Neural progenitor cell (in vitro differentiated cells): ENCODE measurements around the gene CDH13.

ENCODE experiments used
- EZH2 ChIP-seq: fragments of 200-600 bp; sonication (generic); IDR thresholded peaks from 2 replicates; pipeline ENCODE4 v1.6.1; 2017; ENCODE audit warnings: antibody characterized with exemption, mild to moderate bottlenecking, moderate library complexity
- EZH2phosphoT487 ChIP-seq: fragments of 200-600 bp; sonication (generic); IDR thresholded peaks from 2 replicates; pipeline ENCODE4 v1.6.1; 2017; ENCODE audit warnings: antibody characterized with exemption
- TF ChIP-seq, protein P1 (sequence below): fragments of 200-600 bp; sonication (generic); IDR thresholded peaks from 2 replicates; pipeline ENCODE4 v1.5.1; 2017; ENCODE audit warnings: antibody characterized with exemption, mild to moderate bottlenecking

DNA sequence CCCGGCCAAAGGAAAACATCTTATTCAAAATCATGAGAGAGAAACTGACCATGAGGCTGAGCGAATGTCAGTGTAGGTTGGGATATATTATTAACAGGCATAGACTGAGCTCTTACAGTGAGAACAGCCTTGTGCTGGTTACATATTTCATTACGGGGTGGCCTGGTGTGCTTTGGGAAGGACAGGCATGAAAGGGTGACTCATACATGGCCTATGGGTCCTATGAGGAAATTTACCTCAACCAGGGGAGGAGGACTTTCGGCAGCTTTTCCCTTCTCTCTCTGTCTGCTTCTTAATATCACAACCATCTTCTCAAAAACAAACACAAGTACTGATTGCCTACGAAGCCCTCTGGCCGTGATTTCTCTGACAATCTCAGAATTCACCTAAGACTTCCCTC, 579.1 kb downstream of the CDH13 start:
- TF ChIP-seq, protein P1, sequence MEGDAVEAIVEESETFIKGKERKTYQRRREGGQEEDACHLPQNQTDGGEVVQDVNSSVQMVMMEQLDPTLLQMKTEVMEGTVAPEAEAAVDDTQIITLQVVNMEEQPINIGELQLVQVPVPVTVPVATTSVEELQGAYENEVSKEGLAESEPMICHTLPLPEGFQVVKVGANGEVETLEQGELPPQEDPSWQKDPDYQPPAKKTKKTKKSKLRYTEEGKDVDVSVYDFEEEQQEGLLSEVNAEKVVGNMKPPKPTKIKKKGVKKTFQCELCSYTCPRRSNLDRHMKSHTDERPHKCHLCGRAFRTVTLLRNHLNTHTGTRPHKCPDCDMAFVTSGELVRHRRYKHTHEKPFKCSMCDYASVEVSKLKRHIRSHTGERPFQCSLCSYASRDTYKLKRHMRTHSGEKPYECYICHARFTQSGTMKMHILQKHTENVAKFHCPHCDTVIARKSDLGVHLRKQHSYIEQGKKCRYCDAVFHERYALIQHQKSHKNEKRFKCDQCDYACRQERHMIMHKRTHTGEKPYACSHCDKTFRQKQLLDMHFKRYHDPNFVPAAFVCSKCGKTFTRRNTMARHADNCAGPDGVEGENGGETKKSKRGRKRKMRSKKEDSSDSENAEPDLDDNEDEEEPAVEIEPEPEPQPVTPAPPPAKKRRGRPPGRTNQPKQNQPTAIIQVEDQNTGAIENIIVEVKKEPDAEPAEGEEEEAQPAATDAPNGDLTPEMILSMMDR = no peak
- TF ChIP-seq EZH2 = no peak
- no peak for TF ChIP-seq EZH2phosphoT487
